Neural cell (in vitro differentiated cells): Measurements from ENCODE around the gene CAMKMT. TPM values are rescaled to one million over a fixed set of nuclear protein-coding genes. Genes with fewer than 3 reads are reported as not detected.

ENCODE experiments used
- H2AFZ ChIP-seq: fragments of 200-600, 300-800 bp; sonication (generic), shearing (Covaris generic); 2 replicates; pipeline ENCODE4 v1.6.0; 2014; ENCODE audit warnings: low read depth, mild to moderate bottlenecking, antibody characterized with exemption, low read length, moderate library complexity
- H3F3A ChIP-seq: fragments of 200-600 bp; shearing (Covaris generic); 2 replicates; pipeline ENCODE4 v1.6.1; 2016; ENCODE audit warnings: mild to moderate bottlenecking, moderate library complexity, mixed read lengths, antibody characterized with exemption, low read length; ENCODE audit not compliant: insufficient read depth, poor library complexity, severe bottlenecking
- H3K27ac ChIP-seq: fragments of 200-600, 300-800 bp; sonication (generic), shearing (Covaris generic); 2 replicates; pipeline ENCODE4 v1.5.1; 2014; ENCODE audit warnings: mild to moderate bottlenecking, low read length, moderate library complexity
- H3K27me3 ChIP-seq: fragments of 300-800, 200-600 bp; sonication (generic), shearing (Covaris generic); 2 replicates; pipeline ENCODE4 v1.6.0; 2014; ENCODE audit warnings: mild to moderate bottlenecking, low read depth, low read length, moderate library complexity; ENCODE audit not compliant: insufficient read depth
- H3K36me3 ChIP-seq: fragments of 300-800, 200-600 bp; sonication (generic), shearing (Covaris generic); 2 replicates; pipeline ENCODE4 v1.5.1; 2014; ENCODE audit warnings: mild to moderate bottlenecking, antibody characterized with exemption, low read length, moderate library complexity; ENCODE audit not compliant: insufficient read depth
- H3K4me2 ChIP-seq: fragments of 300-800, 200-600 bp; sonication (generic), shearing (Covaris generic); 2 replicates; pipeline ENCODE4 v1.6.0; 2014; ENCODE audit warnings: mild to moderate bottlenecking, low read length
- H3K4me3 ChIP-seq: fragments of 300-800, 200-600 bp; sonication (generic), shearing (Covaris generic); 2 replicates; pipeline ENCODE4 v1.5.1; 2014; ENCODE audit warnings: mild to moderate bottlenecking, low read length, moderate library complexity
- H3K79me2 ChIP-seq: fragments of 200-600 bp; shearing (Covaris generic); replicated peaks from 2 replicates; pipeline ENCODE4 v1.6.0; 2014; ENCODE audit warnings: mild to moderate bottlenecking, low read length, moderate library complexity; ENCODE audit not compliant: insufficient read depth
- H3K9ac ChIP-seq: fragments of 300-800, 200-600 bp; sonication (generic), shearing (Covaris generic); 2 replicates; pipeline ENCODE4 v1.6.1; 2016; ENCODE audit warnings: mild to moderate bottlenecking, low read length, mixed read lengths
- H3K9me2 ChIP-seq: fragments of 200-600 bp; shearing (Covaris generic); 2 replicates; pipeline ENCODE4 v1.6.1; 2016; ENCODE audit warnings: mild to moderate bottlenecking, low read length, mixed read lengths; ENCODE audit not compliant: insufficient read depth
- H3K9me3 ChIP-seq: fragments of 200-600, 300-800 bp; sonication (generic), shearing (Covaris generic); 2 replicates; pipeline ENCODE4 v1.6.1; 2016; ENCODE audit warnings: mild to moderate bottlenecking, mixed run types, low read length, moderate library complexity, mixed read lengths
- H4K20me1 ChIP-seq: fragments of 200-600 bp; shearing (Covaris generic); 2 replicates; pipeline ENCODE4 v1.6.1; 2016; ENCODE audit warnings: mild to moderate bottlenecking, mixed run types; ENCODE audit not compliant: insufficient read depth
- CTCF ChIP-seq: fragments of 450-650 bp; IDR thresholded peaks from 2 replicates; pipeline ENCODE4 v1.5.1; 2014; ENCODE audit warnings: antibody characterized with exemption, mild to moderate bottlenecking, moderate library complexity; ENCODE audit not compliant: poor library complexity, severe bottlenecking
- EP300 ChIP-seq: fragments of 450-650 bp; conservative IDR thresholded peaks from 2 replicates; pipeline ENCODE4 v1.6.1; 2014; ENCODE audit warnings: antibody characterized with exemption, mild to moderate bottlenecking, moderate library complexity; ENCODE audit not compliant: poor library complexity, severe bottlenecking
- EZH2 ChIP-seq: fragments of 200-600, 300-800 bp; shearing (Covaris generic), sonication (generic); IDR thresholded peaks from 2 replicates; pipeline ENCODE4 v1.6.1; 2014; ENCODE audit warnings: antibody characterized with exemption, low read length, borderline replicate concordance, mild to moderate bottlenecking; ENCODE audit not compliant: insufficient read depth, poor library complexity, severe bottlenecking
- MXI1 ChIP-seq: fragments of 450-650 bp; conservative IDR thresholded peaks from 2 replicates; pipeline ENCODE4 v1.6.1; 2014; ENCODE audit warnings: antibody characterized with exemption, mild to moderate bottlenecking; ENCODE audit not compliant: poor library complexity, severe bottlenecking
- POLR2AphosphoS5 ChIP-seq: IDR thresholded peaks from 2 replicates; pipeline ENCODE4 v1.6.1; 2012
- RAD21 ChIP-seq: fragments of 450-650 bp; conservative IDR thresholded peaks from 2 replicates; pipeline ENCODE4 v1.6.1; 2014; ENCODE audit warnings: antibody characterized with exemption, mild to moderate bottlenecking, moderate library complexity
- REST ChIP-seq: IDR thresholded peaks from 2 replicates; pipeline ENCODE4 v1.6.1; 2012; ENCODE audit warnings: borderline replicate concordance
- SMC3 ChIP-seq: fragments of 450-650 bp; conservative IDR thresholded peaks from 2 replicates; pipeline ENCODE4 v1.6.1; 2014; ENCODE audit warnings: antibody characterized with exemption, mild to moderate bottlenecking, moderate library complexity; ENCODE audit not compliant: poor library complexity
- TAF1 ChIP-seq: IDR thresholded peaks from 2 replicates; pipeline ENCODE4 v1.6.1; 2012; ENCODE audit warnings: low read depth
- polyA plus RNA-seq: library from polyadenylated mRNA; depleted of rRNA; stranded (reverse); fragments of >200 nt; gene quantifications from 2 replicates; pipeline ENCODE4 v1.2.3, GENCODE V29; 2014

The CAMKMT gene
- polyA plus RNA-seq, 1 donor from 2014 or later, result 5.1 TPM

GRCh38 chr2:44351676-44352075, 10.1 kb upstream of the CAMKMT start:
- H3K4me2 ChIP-seq, result no peak overlapping the region
- H3K79me2 ChIP-seq, result peaks cover 21% of the 10 kb centered on the region
- H4K20me1 ChIP-seq, result no peaks in the 10 kb centered on the region
- TF ChIP-seq REST (no peak), CTCF (no peak), MXI1 (no peak), RAD21 (no peak), TAF1 (no peak), EP300 (no peak), EZH2 (no peak), POLR2AphosphoS5 (no peak), SMC3 (no peak)
- H3K36me3 ChIP-seq, result no peaks in the 10 kb centered on the region
- H3K9me2 ChIP-seq, result no peaks in the 10 kb centered on the region
- no peak overlapping the region for H3K27ac ChIP-seq
- H3F3A ChIP-seq, result no peaks in the 10 kb centered on the region
- H2AFZ ChIP-seq, result no peak overlapping the region
- H3K4me3 ChIP-seq, result no peak overlapping the region
- no peaks in the 10 kb centered on the region for H3K27me3 ChIP-seq
- no peaks in the 10 kb centered on the region for H3K9me3 ChIP-seq
- no peak overlapping the region for H3K9ac ChIP-seq

- H2AFZ ChIP-seq, result no peak overlapping the region
- H3K4me3 ChIP-seq, result no peak overlapping the region
- no peaks in the 10 kb centered on the region for H3K27me3 ChIP-seq
- H4K20me1 ChIP-seq, result peaks cover 3% of the 10 kb centered on the region
- peaks cover 28% of the 10 kb centered on the region for H3K79me2 ChIP-seq
- H3K9ac ChIP-seq, result no peak overlapping the region
- H3K4me2 ChIP-seq, result no peak overlapping the region
- no peak overlapping the region for H3K27ac ChIP-seq
- no peaks in the 10 kb centered on the region for H3F3A ChIP-seq
- TF ChIP-seq EZH2 (no peak), RAD21 (no peak), TAF1 (no peak), SMC3 (no peak), POLR2AphosphoS5 (no peak), REST (no peak), CTCF (no peak), EP300 (no peak), MXI1 (no peak)
- no peaks in the 10 kb centered on the region for H3K9me3 ChIP-seq
- H3K36me3 ChIP-seq, result no peaks in the 10 kb centered on the region
- no peaks in the 10 kb centered on the region for H3K9me2 ChIP-seq
Observed at GRCh38 chr2:44352510-44352909, 9.2 kb upstream of the CAMKMT start.
